Measurements from ENCODE around the gene MALRD1. TPM values are rescaled to one million over a fixed set of nuclear protein-coding genes. Genes with fewer than 3 reads are reported as not detected.

The MALRD1 gene
- total and polyA plus RNA-seq, 4 donors, result 0.17 to 17.9 (median 4.1) TPM

- no peaks in the 10 kb centered on the region for H3K27me3 ChIP-seq (ENCODE audit: control insufficient read depth in 3 of 3, insufficient read depth in 3 of 3, low read length in 2 of 3)
Measured at GRCh38 chr10:19659920-19660655, 611.5 kb downstream of the MALRD1 start.

GRCh38 chr10:19663344-19663743, 614.7 kb downstream of the MALRD1 start:
- Histone ChIP-seq H3K27ac (ENCODE audit: low read depth in 1 of 2, low read length in 1 of 2) (no peak overlapping the region), H3K4me3 (no peak overlapping the region), H3K9me3 (ENCODE audit: control insufficient read depth in 4 of 4, insufficient read depth in 3 of 4, low read length in 3 of 4) (peaks cover 0 to 3% (median 0%) of the 10 kb centered on the region in 4 donors), H3K27me3 (ENCODE audit: control insufficient read depth in 3 of 3, insufficient read depth in 3 of 3, low read length in 2 of 3) (no peaks in the 10 kb centered on the region), H3K9ac (ENCODE audit: insufficient read depth in 1 of 2, low read length in 2 of 2) (no peak overlapping the region), H3K4me1 (ENCODE audit: control insufficient read depth in 5 of 5, insufficient read depth in 5 of 5, low read length in 5 of 5) (no peaks in the 10 kb centered on the region), H3K36me3 (ENCODE audit: control insufficient read depth in 4 of 4, insufficient read depth in 4 of 4, low read length in 4 of 4) (no peaks in the 10 kb centered on the region)
- ATAC-seq (ENCODE audit: insufficient read depth, low FRiP score) (no peak), DNase-seq (no peak)
- 64 to 100% methylated on average over 1 of the region's 1 CpG for WGBS, 2 donors
- no peak for TF ChIP-seq CTCF (IDR thresholded peaks at IDR 0.05; ENCODE audit: control extremely low read depth, extremely low read depth)

More at GRCh38 chr10:19659920-19660655, 611.5 kb downstream of the MALRD1 start:
- no peak overlapping the region for H3K27ac ChIP-seq (ENCODE audit: low read depth in 1 of 2, low read length in 1 of 2)
- H3K4me3 ChIP-seq, result no peak overlapping the region
- no peak for ATAC-seq (ENCODE audit: insufficient read depth, low FRiP score)
- TF ChIP-seq CTCF (IDR thresholded peaks at IDR 0.05; ENCODE audit: control extremely low read depth, extremely low read depth), result no peak
- H3K36me3 ChIP-seq (ENCODE audit: control insufficient read depth in 4 of 4, insufficient read depth in 4 of 4, low read length in 4 of 4), result no peaks in the 10 kb centered on the region
- H3K9me3 ChIP-seq (ENCODE audit: control insufficient read depth in 4 of 4, insufficient read depth in 3 of 4, low read length in 3 of 4), result no peaks in the 10 kb centered on the region
- DNase-seq, result no peak
- 83 to 93% methylated on average over 4 of the region's 4 CpGs for WGBS, 2 donors
- H3K9ac ChIP-seq (ENCODE audit: insufficient read depth in 1 of 2, low read length in 2 of 2), result no peak overlapping the region
- H3K4me1 ChIP-seq (ENCODE audit: control insufficient read depth in 5 of 5, insufficient read depth in 5 of 5, low read length in 5 of 5), result no peaks in the 10 kb centered on the region

DNA sequence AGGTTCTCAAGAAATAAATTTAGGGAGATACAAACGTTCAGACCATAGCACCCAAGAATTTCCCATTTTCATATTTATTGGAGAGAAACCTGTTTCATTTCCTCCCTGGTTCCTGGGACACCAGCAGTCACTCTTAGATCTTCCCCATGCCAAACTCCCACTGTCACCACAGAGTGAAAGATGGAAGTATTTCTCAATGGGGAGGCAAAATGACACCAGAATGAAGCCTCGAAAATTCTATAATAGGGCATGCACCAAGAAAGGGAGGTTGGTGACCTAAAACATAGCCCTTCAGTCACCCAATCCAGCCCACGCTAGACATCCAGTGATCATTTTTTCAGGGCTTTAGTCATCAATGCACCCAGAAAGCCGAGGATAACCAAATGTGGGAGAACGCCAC, 619.5 kb downstream of the MALRD1 start:
- no peak overlapping the region for H3K9ac ChIP-seq (ENCODE audit: insufficient read depth in 1 of 2, low read length in 2 of 2)
- no peak for DNase-seq
- H3K36me3 ChIP-seq (ENCODE audit: control insufficient read depth in 4 of 4, insufficient read depth in 4 of 4, low read length in 4 of 4), result no peaks in the 10 kb centered on the region
- no peaks in the 10 kb centered on the region for H3K27me3 ChIP-seq (ENCODE audit: control insufficient read depth in 3 of 3, insufficient read depth in 3 of 3, low read length in 2 of 3)
- no peak for ATAC-seq (ENCODE audit: insufficient read depth, low FRiP score)
- no peaks in the 10 kb centered on the region for H3K4me1 ChIP-seq (ENCODE audit: control insufficient read depth in 5 of 5, insufficient read depth in 5 of 5, low read length in 5 of 5)
- no peak overlapping the region for H3K27ac ChIP-seq (ENCODE audit: low read depth in 1 of 2, low read length in 1 of 2)
- no peak overlapping the region for H3K4me3 ChIP-seq
- TF ChIP-seq CTCF (IDR thresholded peaks at IDR 0.05; ENCODE audit: control extremely low read depth, extremely low read depth), result no peak
- WGBS, 2 donors, result 89% methylated on average over 5 of the region's 5 CpGs
- H3K9me3 ChIP-seq (ENCODE audit: control insufficient read depth in 4 of 4, insufficient read depth in 3 of 4, low read length in 3 of 4), result peaks cover 0 to 3% (median 0%) of the 10 kb centered on the region in 4 donors
